ENCODE results near the gene TMEM79.
A peak's percentile ranks its signal among the peaks of the same experiment; 100 is the strongest.

Gene TMEM79

GRCh38 chr1:156283521-156283920, 604 bp upstream of the TMEM79 start:
- Histone ChIP-seq H3K36me3 (replicated peaks; ENCODE audit: low read depth, low read length) (peaks cover 17% of the 10 kb centered on the region), H4K20me1 (ENCODE audit: insufficient read depth, low read length) (peaks cover 5% of the 10 kb centered on the region), H3K4me3 (ENCODE audit: low read length) (peak overlapping the region; percentile 88), H3K27me3 (ENCODE audit: low read depth, low read length) (no peaks in the 10 kb centered on the region), H3K4me2 (ENCODE audit: low read length) (peak overlapping the region; percentile 94), H3K27ac (ENCODE audit: low read length) (no peak overlapping the region), H3K79me2 (ENCODE audit: low read length) (peaks cover 54% of the 10 kb centered on the region), H3K4me1 (ENCODE audit: low read length) (peaks cover 19% of the 10 kb centered on the region), H2AFZ (ENCODE audit: low read depth, low read length) (peak overlapping the region; percentile 87; the same call in 1 of the 2 replicates), H3K9ac (ENCODE audit: low read length) (peak overlapping the region; percentile 94), H3K9me3 (ENCODE audit: insufficient read depth, low read length) (no peaks in the 10 kb centered on the region)
- TF ChIP-seq CTCF (IDR thresholded peaks at IDR 0.05; ENCODE audit: low read depth, low read length) (no peak), EZH2phosphoT487 (IDR thresholded peaks at IDR 0.05; ENCODE audit: low read depth) (no peak)

- peaks cover 5% of the 10 kb centered on the region for H4K20me1 ChIP-seq (ENCODE audit: insufficient read depth, low read length)
- no peak overlapping the region for H3K4me2 ChIP-seq (ENCODE audit: low read length)
- no peak overlapping the region for H3K27ac ChIP-seq (ENCODE audit: low read length)
- H3K9ac ChIP-seq (ENCODE audit: low read length): no peak overlapping the region
- no peaks in the 10 kb centered on the region for H3K9me3 ChIP-seq (ENCODE audit: insufficient read depth, low read length)
- H3K4me1 ChIP-seq (ENCODE audit: low read length): peaks cover 19% of the 10 kb centered on the region
- H3K79me2 ChIP-seq (ENCODE audit: low read length): peaks cover 42% of the 10 kb centered on the region
- TF ChIP-seq EZH2phosphoT487 (IDR thresholded peaks at IDR 0.05; ENCODE audit: low read depth) (no peak), CTCF (IDR thresholded peaks at IDR 0.05; ENCODE audit: low read depth, low read length) (no peak)
- peaks cover 10% of the 10 kb centered on the region for H3K36me3 ChIP-seq (replicated peaks; ENCODE audit: low read depth, low read length)
- H2AFZ ChIP-seq (ENCODE audit: low read depth, low read length): no peak overlapping the region
- H3K27me3 ChIP-seq (ENCODE audit: low read depth, low read length): no peaks in the 10 kb centered on the region
- no peak overlapping the region for H3K4me3 ChIP-seq (ENCODE audit: low read length)
Measured at GRCh38 chr1:156284757-156285156, 632 bp downstream of the TMEM79 start.

GRCh38 chr1:156285437-156285836, 1.3 kb downstream of the TMEM79 start:
- Histone ChIP-seq H3K79me2 (ENCODE audit: low read length) (peaks cover 35% of the 10 kb centered on the region), H3K4me3 (ENCODE audit: low read length) (no peak overlapping the region), H3K4me1 (ENCODE audit: low read length) (peaks cover 18% of the 10 kb centered on the region), H3K9me3 (ENCODE audit: insufficient read depth, low read length) (no peaks in the 10 kb centered on the region), H3K27me3 (ENCODE audit: low read depth, low read length) (no peaks in the 10 kb centered on the region), H3K9ac (ENCODE audit: low read length) (no peak overlapping the region), H2AFZ (ENCODE audit: low read depth, low read length) (no peak overlapping the region), H3K36me3 (replicated peaks; ENCODE audit: low read depth, low read length) (peaks cover 5% of the 10 kb centered on the region), H3K27ac (ENCODE audit: low read length) (no peak overlapping the region), H3K4me2 (ENCODE audit: low read length) (no peak overlapping the region), H4K20me1 (ENCODE audit: insufficient read depth, low read length) (peaks cover 5% of the 10 kb centered on the region)
- TF ChIP-seq CTCF (IDR thresholded peaks at IDR 0.05; ENCODE audit: low read depth, low read length) (no peak), EZH2phosphoT487 (IDR thresholded peaks at IDR 0.05; ENCODE audit: low read depth) (no peak)

- Histone ChIP-seq H3K27ac (ENCODE audit: low read length) (no peak overlapping the region), H3K79me2 (ENCODE audit: low read length) (peaks cover 29% of the 10 kb centered on the region), H4K20me1 (ENCODE audit: insufficient read depth, low read length) (peaks cover 2% of the 10 kb centered on the region), H2AFZ (ENCODE audit: low read depth, low read length) (no peak overlapping the region), H3K4me1 (ENCODE audit: low read length) (peaks cover 12% of the 10 kb centered on the region), H3K4me2 (ENCODE audit: low read length) (no peak overlapping the region), H3K9me3 (ENCODE audit: insufficient read depth, low read length) (no peaks in the 10 kb centered on the region), H3K9ac (ENCODE audit: low read length) (no peak overlapping the region), H3K27me3 (ENCODE audit: low read depth, low read length) (no peaks in the 10 kb centered on the region), H3K36me3 (replicated peaks; ENCODE audit: low read depth, low read length) (peaks cover 5% of the 10 kb centered on the region), H3K4me3 (ENCODE audit: low read length) (no peak overlapping the region)
- TF ChIP-seq CTCF (IDR thresholded peaks at IDR 0.05; ENCODE audit: low read depth, low read length): no peak
- no peak for TF ChIP-seq EZH2phosphoT487 (IDR thresholded peaks at IDR 0.05; ENCODE audit: low read depth)
Measured at GRCh38 chr1:156286061-156286460, 1.9 kb downstream of the TMEM79 start.

Measured in OCI-LY3 (cell line).